Fibroblast of lung (primary cell): Measurements from ENCODE around the gene PDE4B.

Experiments used
- CTCF ChIP-seq, 2 donors: IDR thresholded peaks in 1 of 2; conservative IDR thresholded peaks in 1 of 2; 1 replicate in 1 of 2; 2 replicates in 1 of 2; pipeline ENCODE4 v1.5.1; 2011 to 2012; ENCODE audit warnings: low read length in 2 of 2, control low read depth in 1 of 2, inconsistent platforms in 1 of 2, low read depth in 1 of 2, mild to moderate bottlenecking in 1 of 2
- EZH2 ChIP-seq: IDR thresholded peaks from 2 replicates; pipeline ENCODE4 v1.5.1; 2012; ENCODE audit warnings: low read length, control low read depth, mild to moderate bottlenecking; ENCODE audit errors: missing control alignments

- TF ChIP-seq CTCF (conservative IDR thresholded peaks at IDR 0.05 in 1 of 2, IDR thresholded peaks at IDR 0.05 in 1 of 2; ENCODE audit: low read depth in 1 of 2, low read length in 2 of 2) (no peak), EZH2 (no peak)
Measured at GRCh38 chr1:66386712-66387111, 594.0 kb downstream of the PDE4B start.
